Hypothalamus (tissue), 51 donors: ENCODE results near the gene IL1RL1.

ENCODE experiments used
- DNase-seq, 51 donors: peaks; one replicate each; lab custom pipeline; 2025; lab: John Stamatoyannopoulos, UW

IL1RL1 gene

GRCh38 chr2:102334486-102334885, 23.1 kb downstream of the IL1RL1 start:
- no peak for DNase-seq

- DNase-seq = no peak
Observed at GRCh38 chr2:102335871-102336366, 24.6 kb downstream of the IL1RL1 start.

GRCh38 chr2:102336502-102336945, 25.2 kb downstream of the IL1RL1 start:
- no peak for DNase-seq

- DNase-seq = no peak
Observed at GRCh38 chr2:102337012-102337411, 25.6 kb downstream of the IL1RL1 start.

- DNase-seq = no peak
Observed at GRCh38 chr2:102337481-102338386, 26.4 kb downstream of the IL1RL1 start.

- no peak for DNase-seq
Observed at GRCh38 chr2:102340778-102341177, 29.4 kb downstream of the IL1RL1 start.

GRCh38 chr2:102342888-102343287, 31.5 kb downstream of the IL1RL1 start:
- DNase-seq = no peak

GRCh38 chr2:102344397-102344796, 33.0 kb downstream of the IL1RL1 start:
- no peak for DNase-seq

GRCh38 chr2:102345329-102345920, 34.1 kb downstream of the IL1RL1 start:
- no peak for DNase-seq

- DNase-seq = no peak
Observed at GRCh38 chr2:102346381-102347130, 35.2 kb downstream of the IL1RL1 start.

- no peak for DNase-seq
Observed at GRCh38 chr2:102350137-102350793, 38.9 kb downstream of the IL1RL1 start.

- peak in 48 of 51 donors; percentile 6 to 76 (median 40) for DNase-seq
Observed at GRCh38 chr2:102355526-102356380, 44.4 kb downstream of the IL1RL1 start, which contains the start of gene IL18R1. Gene IL18R1, plus strand, starts transcription at chr2:102355796. Its CDS starts 6,865 bp downstream, at chr2:102362661.

- no peak for DNase-seq
Observed at GRCh38 chr2:102356381-102356712, 45.0 kb downstream of the IL1RL1 start.

- no peak for DNase-seq
Observed at GRCh38 chr2:102356741-102357140, 45.4 kb downstream of the IL1RL1 start.

- DNase-seq = no peak
Observed at GRCh38 chr2:102357937-102358336, 46.6 kb downstream of the IL1RL1 start.

- DNase-seq = no peak
Observed at GRCh38 chr2:102358496-102358895, 47.1 kb downstream of the IL1RL1 start.

GRCh38 chr2:102359527-102359926, 48.2 kb downstream of the IL1RL1 start:
- DNase-seq = no peak

GRCh38 chr2:102361632-102362241, 50.4 kb downstream of the IL1RL1 start:
- DNase-seq = no peak

- DNase-seq = no peak
Observed at GRCh38 chr2:102365763-102366162, 54.4 kb downstream of the IL1RL1 start.
